Ascending aorta (tissue), 2 donors: Measurements from ENCODE around the gene NOL3. TPM values are rescaled to one million over a fixed set of nuclear protein-coding genes. Genes with fewer than 3 reads are reported as not detected.
A peak's percentile ranks its signal among the peaks of the same experiment; 100 is the strongest.

ENCODE experiments used
- DNase-seq, 2 donors: peaks; one replicate each; pipeline ENCODE4 v3.0.0-alpha.2; 2019; ENCODE audit warnings: low spot score in 2 of 2
- H3K27ac ChIP-seq, 2 donors: fragments of 200-600 bp; sonication (generic); one replicate each; pipeline ENCODE4 v1.5.1; 2016 to 2017; ENCODE audit warnings: mild to moderate bottlenecking in 1 of 2
- H3K27me3 ChIP-seq: fragments of 200-600 bp; sonication (generic); one replicate; pipeline ENCODE4 v1.5.1; 2017
- H3K36me3 ChIP-seq, 2 donors: fragments of 200-600 bp; sonication (generic); one replicate each; pipeline ENCODE4 v1.5.1; 2016
- H3K4me1 ChIP-seq, 2 donors: fragments of 200-600 bp; sonication (generic); one replicate each; pipeline ENCODE4 v1.5.1; 2016 to 2017; ENCODE audit warnings: mild to moderate bottlenecking in 1 of 2
- H3K4me3 ChIP-seq, 2 donors: fragments of 200-600 bp; sonication (generic); one replicate each; pipeline ENCODE4 v1.5.1; 2016 to 2017; ENCODE audit warnings: mild to moderate bottlenecking in 1 of 2
- H3K9me3 ChIP-seq, 2 donors: fragments of 200-600 bp; sonication (generic); one replicate each; pipeline ENCODE4 v1.5.1; 2016
- intact Hi-C: fragments of 100-400 bp; cut with DNase I; formaldehyde crosslinking; loops from one replicate; pipeline ENCODE4 v1.15.1; 2023
- total RNA-seq: library from RNA; depleted of rRNA; stranded (reverse); fragments of >200 nt; gene quantifications from one replicate; pipeline ENCODE4 v1.1.0, GENCODE V29; 2016
- TF ChIP-seq, protein P1 (sequence below), 3 experiments: fragments of 200-600 bp in 2 of 3; fragments of 450-650 bp in 1 of 3; sonication (generic) in 2 of 3; IDR thresholded peaks; one replicate each; pipeline ENCODE4 v1.5.1; 2016 to 2019; ENCODE audit warnings: antibody characterized with exemption in 3 of 3, mild to moderate bottlenecking in 1 of 3, moderate library complexity in 1 of 3

The NOL3 gene
- total RNA-seq, 1 donor from 2014 or later = 87.6 TPM

DNA sequence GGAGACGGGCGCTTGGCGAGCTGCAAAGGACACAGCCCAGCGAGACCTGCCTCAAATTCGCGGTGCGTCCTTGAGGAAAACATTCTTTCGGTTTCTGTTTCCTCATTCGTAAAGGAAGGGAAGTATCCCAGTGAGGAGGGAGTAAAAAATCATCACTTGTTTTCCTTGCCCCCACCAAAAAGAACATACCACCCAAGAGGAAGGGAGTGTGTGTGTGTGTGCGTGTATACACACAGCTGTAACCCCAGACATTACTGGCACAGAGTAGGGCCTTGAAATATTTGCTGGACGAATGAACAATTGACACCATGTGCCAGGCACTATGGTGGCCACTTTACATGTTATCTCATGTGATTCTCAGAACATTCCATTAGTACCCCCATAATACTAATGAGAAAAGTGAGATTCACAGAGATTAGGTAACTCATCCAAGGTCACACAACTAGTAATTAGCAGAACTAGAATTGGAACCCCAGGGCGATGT is 15.4 kb downstream of the NOL3 start:
- H3K27me3 ChIP-seq = no peaks in the 10 kb centered on the region
- TF ChIP-seq, protein P1, sequence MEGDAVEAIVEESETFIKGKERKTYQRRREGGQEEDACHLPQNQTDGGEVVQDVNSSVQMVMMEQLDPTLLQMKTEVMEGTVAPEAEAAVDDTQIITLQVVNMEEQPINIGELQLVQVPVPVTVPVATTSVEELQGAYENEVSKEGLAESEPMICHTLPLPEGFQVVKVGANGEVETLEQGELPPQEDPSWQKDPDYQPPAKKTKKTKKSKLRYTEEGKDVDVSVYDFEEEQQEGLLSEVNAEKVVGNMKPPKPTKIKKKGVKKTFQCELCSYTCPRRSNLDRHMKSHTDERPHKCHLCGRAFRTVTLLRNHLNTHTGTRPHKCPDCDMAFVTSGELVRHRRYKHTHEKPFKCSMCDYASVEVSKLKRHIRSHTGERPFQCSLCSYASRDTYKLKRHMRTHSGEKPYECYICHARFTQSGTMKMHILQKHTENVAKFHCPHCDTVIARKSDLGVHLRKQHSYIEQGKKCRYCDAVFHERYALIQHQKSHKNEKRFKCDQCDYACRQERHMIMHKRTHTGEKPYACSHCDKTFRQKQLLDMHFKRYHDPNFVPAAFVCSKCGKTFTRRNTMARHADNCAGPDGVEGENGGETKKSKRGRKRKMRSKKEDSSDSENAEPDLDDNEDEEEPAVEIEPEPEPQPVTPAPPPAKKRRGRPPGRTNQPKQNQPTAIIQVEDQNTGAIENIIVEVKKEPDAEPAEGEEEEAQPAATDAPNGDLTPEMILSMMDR (IDR thresholded peaks at IDR 0.05) = no peak
- no peaks in the 10 kb centered on the region for H3K36me3 ChIP-seq
- DNase-seq = no peak
- no peak overlapping the region for H3K27ac ChIP-seq
- peaks cover 15 to 20% of the 10 kb centered on the region in 2 donors for H3K4me1 ChIP-seq
- no peaks in the 10 kb centered on the region for H3K9me3 ChIP-seq
- intact Hi-C loops = loop anchor here (1.0 to 5.0 kb wide), 3 partner anchors 33 to 231 kb away; partner anchors contain the start of gene B3GNT9
- peak overlapping the region; percentile 20 to 74 for H3K4me3 ChIP-seq

DNA sequence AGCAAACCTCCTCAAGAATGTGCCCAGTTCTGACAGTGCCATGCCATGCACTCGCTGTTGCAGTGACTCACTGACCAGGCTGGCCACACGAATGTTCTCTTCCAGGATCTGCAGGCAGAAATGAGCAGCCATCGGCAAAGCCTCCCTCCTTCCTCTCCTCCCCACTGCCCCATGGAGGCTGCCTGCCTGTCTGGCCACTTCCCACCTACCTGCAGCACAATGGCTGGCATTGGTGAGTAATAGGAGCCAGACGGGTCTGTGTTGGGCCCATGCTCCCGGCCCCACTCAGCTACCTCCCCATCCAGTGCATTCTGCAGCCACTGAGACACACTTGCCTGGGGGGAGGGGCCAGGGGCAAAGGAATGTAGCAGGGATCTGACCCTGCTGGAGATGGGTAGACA is 16.2 kb downstream of the NOL3 start:
- intact Hi-C loops = loop anchor here (5.0 kb wide), 1 partner anchor 34 kb away; the partner anchor contains the start of gene B3GNT9

GRCh38 chr16:67187175-67187890 is 17.0 kb downstream of the NOL3 start:
- H3K4me1 ChIP-seq = peaks cover 15 to 20% of the 10 kb centered on the region in 2 donors
- TF ChIP-seq, protein P1 (IDR thresholded peaks at IDR 0.05) = no peak
- intact Hi-C loops = loop anchor here (5.0 kb wide), 1 partner anchor 35 kb away; the partner anchor contains the start of gene B3GNT9
- no peaks in the 10 kb centered on the region for H3K27me3 ChIP-seq
- DNase-seq = no peak
- H3K36me3 ChIP-seq = no peaks in the 10 kb centered on the region
- H3K4me3 ChIP-seq = no peak overlapping the region
- H3K27ac ChIP-seq = no peak overlapping the region
- no peaks in the 10 kb centered on the region for H3K9me3 ChIP-seq

More for the DNA sequence above, 16.2 kb downstream of the NOL3 start:
- Histone ChIP-seq H3K9me3 (no peaks in the 10 kb centered on the region), H3K27me3 (no peaks in the 10 kb centered on the region), H3K4me3 (no peak overlapping the region), H3K4me1 (peaks cover 15 to 20% of the 10 kb centered on the region in 2 donors), H3K36me3 (no peaks in the 10 kb centered on the region), H3K27ac (no peak overlapping the region)
- no peak for DNase-seq
- TF ChIP-seq, protein P1 (IDR thresholded peaks at IDR 0.05) = no peak

DNA sequence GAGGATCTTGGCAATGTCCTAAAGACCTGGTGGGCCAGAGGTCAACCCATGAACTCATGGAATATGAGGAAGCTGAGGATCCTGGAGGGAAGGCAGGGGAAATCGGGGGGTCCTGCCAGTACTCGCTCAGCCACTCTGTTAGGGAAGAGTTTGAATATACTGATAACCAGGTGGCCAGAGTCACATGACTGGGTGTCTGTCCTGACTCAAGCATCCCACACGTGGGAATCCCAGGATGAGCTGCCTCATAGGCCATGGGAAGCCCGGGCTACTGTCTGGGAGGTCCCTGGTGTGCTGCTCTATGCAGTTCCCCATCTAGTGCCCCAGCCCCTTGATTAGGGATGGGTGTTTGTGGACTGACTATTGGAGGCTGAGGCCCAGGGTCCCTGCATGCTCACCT is 18.0 kb downstream of the NOL3 start:
- intact Hi-C loops = loop anchor here (5.0 kb wide), 1 partner anchor 36 kb away; the partner anchor contains the start of gene B3GNT9
- TF ChIP-seq, protein P1 (IDR thresholded peaks at IDR 0.05) = no peak

GRCh38 chr16:67188798-67189197 is 18.5 kb downstream of the NOL3 start:
- Histone ChIP-seq H3K27me3 (no peaks in the 10 kb centered on the region), H3K9me3 (no peaks in the 10 kb centered on the region), H3K27ac (no peak overlapping the region), H3K4me1 (peaks cover 26 to 29% of the 10 kb centered on the region in 2 donors), H3K4me3 (no peak overlapping the region), H3K36me3 (no peaks in the 10 kb centered on the region)
- DNase-seq = no peak
- TF ChIP-seq, protein P1 (IDR thresholded peaks at IDR 0.05) = no peak
- intact Hi-C loops = loop anchor here (5.0 kb wide), 1 partner anchor 36 kb away; the partner anchor contains the start of gene B3GNT9

More for the DNA sequence above, 18.0 kb downstream of the NOL3 start:
- Histone ChIP-seq H3K36me3 (no peaks in the 10 kb centered on the region), H3K4me1 (peaks cover 23 to 25% of the 10 kb centered on the region in 2 donors), H3K27ac (no peak overlapping the region), H3K4me3 (no peak overlapping the region), H3K9me3 (no peaks in the 10 kb centered on the region), H3K27me3 (no peaks in the 10 kb centered on the region)
- DNase-seq = no peak
